ENCODE data around the gene GRID1. TPM values are rescaled to one million over a fixed set of nuclear protein-coding genes. Genes with fewer than 3 reads are reported as not detected.
"Not testable (repeated sequence)": the region's sequence is repeated elsewhere in the genome, so short reads cannot be mapped to it uniquely, and the experiment has no call there.

The GRID1 gene
- total RNA-seq, 3 donors from 2014 or later = 0.61 to 1.9 (median 0.87) TPM

DNA sequence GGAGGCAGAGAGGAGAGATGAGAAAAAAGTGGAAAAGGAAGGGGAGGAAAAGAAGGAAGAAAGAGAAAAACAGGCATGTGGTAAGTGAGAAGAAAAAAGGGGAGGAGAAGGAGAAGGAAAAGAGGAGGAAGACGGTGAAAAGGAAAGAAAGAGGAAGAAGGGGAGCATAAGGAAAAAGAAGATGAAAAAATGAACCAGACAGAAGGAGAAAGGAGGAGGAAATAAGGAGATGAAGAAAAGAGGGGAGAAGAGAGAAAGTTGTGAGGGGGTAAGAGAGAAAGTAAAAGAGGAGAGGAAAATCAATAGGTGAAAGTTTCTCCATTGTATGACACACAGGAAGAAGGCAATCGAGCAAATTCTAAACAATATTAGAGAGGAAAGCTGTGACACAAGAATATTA is 663.8 kb downstream of the GRID1 start:
- no peaks in the 10 kb centered on the region for H3K4me1 ChIP-seq (ENCODE audit: low read depth)
- H3K36me3 ChIP-seq (ENCODE audit: low read depth) = no peaks in the 10 kb centered on the region
- intact Hi-C loops (cut with DNase I, micrococcal nuclease) = no loop called here
- H3K9me3 ChIP-seq = no peaks in the 10 kb centered on the region
- DNase-seq (no peak), ATAC-seq (no peak)
- no peak overlapping the region for H3K4me3 ChIP-seq
- no peak for TF ChIP-seq CTCF (IDR thresholded peaks at IDR 0.05)

DNA sequence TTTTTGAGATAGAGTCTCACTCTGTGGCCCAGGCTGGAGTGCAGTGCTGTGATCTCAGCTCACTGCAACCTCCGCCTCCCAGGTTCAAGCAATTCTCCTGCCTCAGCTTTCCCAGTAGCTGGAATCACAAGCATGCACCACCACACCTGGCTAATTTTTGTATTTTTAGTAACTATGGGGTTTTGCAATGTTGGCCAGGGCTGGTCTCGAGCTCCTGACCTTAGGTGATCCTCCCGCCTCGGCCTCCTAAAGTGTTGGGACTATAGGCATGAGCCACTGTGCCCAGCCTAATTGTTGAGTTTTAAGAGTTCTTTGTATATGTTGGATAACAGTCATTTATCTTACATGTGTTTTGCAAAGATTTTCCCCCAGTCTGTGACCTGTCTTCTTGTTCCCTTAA is 667.5 kb downstream of the GRID1 start:
- intact Hi-C loops (cut with DNase I, micrococcal nuclease); DNase-seq; H3K9me3 ChIP-seq; H3K4me3 ChIP-seq; H3K36me3 ChIP-seq (ENCODE audit: low read depth); H3K4me1 ChIP-seq (ENCODE audit: low read depth); ATAC-seq: not testable (repeated sequence)

GRCh38 chr10:85696893-85697292 is 669.7 kb downstream of the GRID1 start:
- no peaks in the 10 kb centered on the region for H3K9me3 ChIP-seq
- intact Hi-C loops (cut with DNase I, micrococcal nuclease) = no loop called here
- no peaks in the 10 kb centered on the region for H3K4me1 ChIP-seq (ENCODE audit: low read depth)
- H3K36me3 ChIP-seq (ENCODE audit: low read depth) = no peaks in the 10 kb centered on the region
- DNase-seq (no peak), ATAC-seq (no peak)
- H3K4me3 ChIP-seq = no peak overlapping the region
- TF ChIP-seq CTCF (IDR thresholded peaks at IDR 0.05) = no peak

- no peak for TF ChIP-seq CTCF (IDR thresholded peaks at IDR 0.05)
- Histone ChIP-seq H3K9me3 (no peaks in the 10 kb centered on the region), H3K4me1 (ENCODE audit: low read depth) (no peaks in the 10 kb centered on the region), H3K4me3 (no peak overlapping the region), H3K36me3 (ENCODE audit: low read depth) (no peaks in the 10 kb centered on the region)
- intact Hi-C loops (cut with DNase I, micrococcal nuclease) = no loop called here
- DNase-seq (no peak), ATAC-seq (no peak)
Measured at GRCh38 chr10:85682621-85683020, 684.0 kb downstream of the GRID1 start.

GRCh38 chr10:85679710-85680109 is 686.9 kb downstream of the GRID1 start:
- Histone ChIP-seq H3K4me3 (no peak overlapping the region), H3K36me3 (ENCODE audit: low read depth) (no peaks in the 10 kb centered on the region), H3K4me1 (ENCODE audit: low read depth) (no peaks in the 10 kb centered on the region), H3K9me3 (no peaks in the 10 kb centered on the region)
- ATAC-seq (no peak), DNase-seq (no peak)
- intact Hi-C loops (cut with DNase I, micrococcal nuclease) = no loop called here
- no peak for TF ChIP-seq CTCF (IDR thresholded peaks at IDR 0.05)

DNA sequence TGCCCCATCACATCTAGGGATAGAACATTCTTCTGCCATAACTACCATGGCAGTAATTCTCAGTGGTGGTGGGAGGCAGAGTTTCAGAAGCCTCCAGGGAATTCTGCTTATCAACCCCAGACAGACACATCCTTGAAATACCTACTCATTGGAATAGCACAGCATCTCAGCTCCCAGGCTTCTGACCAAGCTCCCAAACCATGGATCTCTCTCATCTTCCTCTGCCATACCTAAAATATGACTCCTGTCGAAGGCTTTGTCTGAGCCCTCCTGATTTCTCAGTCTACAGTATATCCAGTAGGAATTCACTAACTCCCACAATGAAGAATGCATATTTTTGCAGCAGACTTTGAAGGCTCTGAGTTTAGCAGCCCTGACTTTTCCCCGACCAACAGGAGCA is 687.5 kb downstream of the GRID1 start:
- H3K4me3 ChIP-seq = no peak overlapping the region
- H3K36me3 ChIP-seq (ENCODE audit: low read depth) = no peaks in the 10 kb centered on the region
- TF ChIP-seq CTCF (IDR thresholded peaks at IDR 0.05) = no peak
- ATAC-seq = no peak
- no peaks in the 10 kb centered on the region for H3K9me3 ChIP-seq
- no peak for DNase-seq
- intact Hi-C loops (cut with DNase I, micrococcal nuclease) = no loop called here
- no peaks in the 10 kb centered on the region for H3K4me1 ChIP-seq (ENCODE audit: low read depth)
